LHCN-M2 (cell line): Measurements from ENCODE around the gene IGF2BP2. TPM values are rescaled to one million over a fixed set of nuclear protein-coding genes. Genes with fewer than 3 reads are reported as not detected.
A peak's percentile ranks its signal among the peaks of the same experiment; 100 is the strongest.

Source experiments
- DNase-seq: peaks from one replicate; pipeline ENCODE4 v3.0.0-alpha.2; 2012; ENCODE audit warnings: low read depth
- total RNA-seq: library from RNA; depleted of rRNA; stranded (reverse); fragments of >200 nt; gene quantifications from 2 replicates; pipeline ENCODE4 v1.2.3, GENCODE V29; 2014

The IGF2BP2 gene
- total RNA-seq, 1 experiment from 2014 or later = 104 TPM

DNA sequence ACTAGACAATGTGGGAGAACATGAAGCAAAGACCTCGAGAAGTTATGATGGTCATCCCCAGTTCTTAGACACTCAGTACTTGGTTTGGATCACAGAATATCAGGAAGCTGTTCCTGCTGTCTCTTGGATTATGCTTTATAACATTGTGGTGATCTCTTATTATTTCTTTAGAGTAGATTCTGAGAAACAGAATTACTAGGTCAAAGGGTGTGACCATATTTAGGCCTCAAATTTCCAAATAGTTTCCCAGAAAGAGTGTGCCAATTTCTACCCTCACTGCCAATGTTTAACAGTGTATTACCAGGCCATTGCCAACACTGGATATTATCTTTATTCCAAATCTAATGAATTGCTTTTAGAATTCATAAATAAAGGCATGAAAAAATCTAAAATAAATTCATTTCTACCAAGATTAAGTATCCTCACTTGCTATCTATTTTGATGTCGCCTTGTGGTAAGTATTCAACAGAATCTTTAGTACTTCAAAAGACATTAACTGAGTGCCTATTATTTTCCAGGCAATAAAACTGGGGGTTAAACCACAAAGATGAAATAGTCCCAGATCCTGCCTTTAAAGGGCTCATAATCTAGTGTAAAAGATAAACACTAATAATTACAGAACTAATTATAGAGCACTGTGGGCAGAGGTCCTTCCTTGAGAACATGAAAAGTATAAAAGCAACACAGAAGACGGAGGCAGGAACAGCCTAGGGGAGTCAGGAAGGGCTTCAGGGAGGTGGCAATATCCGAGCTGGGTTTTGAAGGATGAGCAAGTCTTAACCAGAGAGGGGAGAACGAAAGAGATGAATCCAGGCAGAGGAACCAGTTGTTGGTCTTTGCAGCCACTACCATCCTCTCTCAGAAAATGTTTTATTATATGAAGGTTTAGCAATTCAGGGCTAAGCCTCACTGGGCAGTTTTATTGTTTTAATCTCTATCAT is 86.8 kb downstream of the IGF2BP2 start:
- no peak for DNase-seq

DNA sequence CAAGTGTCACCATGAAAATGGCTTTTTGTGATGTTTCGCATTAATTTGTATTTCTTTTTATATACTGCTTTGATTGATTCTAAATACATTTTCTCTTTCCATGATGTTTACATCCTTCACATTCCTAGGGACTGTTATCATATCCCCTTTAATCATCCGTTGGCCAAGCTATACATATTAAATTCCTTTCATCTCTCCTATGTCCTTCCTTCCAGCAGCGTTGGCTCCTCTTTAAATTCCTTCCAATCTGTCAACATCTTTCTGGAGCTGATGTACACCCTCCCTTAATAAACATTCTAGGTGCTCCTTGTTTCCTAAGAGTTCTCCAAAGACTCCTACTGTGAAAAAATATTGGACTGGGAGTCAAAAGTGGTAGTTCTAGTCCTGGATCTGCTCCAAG is 87.8 kb downstream of the IGF2BP2 start:
- DNase-seq = no peak

DNA sequence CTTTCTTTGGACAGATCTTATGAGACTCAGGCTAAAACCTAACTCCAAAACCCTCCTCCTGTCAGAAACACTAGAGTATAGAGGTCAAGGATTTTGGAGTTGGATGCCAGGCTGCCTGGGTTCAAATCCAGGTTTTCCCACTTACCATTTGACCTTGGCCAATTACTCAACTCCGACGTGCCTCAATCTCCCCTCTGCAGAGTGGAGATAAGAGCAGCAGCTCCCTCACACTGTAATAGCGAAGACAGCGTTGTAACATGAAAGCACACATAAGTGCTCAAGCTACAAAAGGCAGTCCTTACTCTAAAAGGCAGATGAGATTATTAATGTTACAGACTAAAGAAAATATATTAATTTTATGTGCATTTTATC is 90.1 kb downstream of the IGF2BP2 start:
- DNase-seq = no peak

DNA sequence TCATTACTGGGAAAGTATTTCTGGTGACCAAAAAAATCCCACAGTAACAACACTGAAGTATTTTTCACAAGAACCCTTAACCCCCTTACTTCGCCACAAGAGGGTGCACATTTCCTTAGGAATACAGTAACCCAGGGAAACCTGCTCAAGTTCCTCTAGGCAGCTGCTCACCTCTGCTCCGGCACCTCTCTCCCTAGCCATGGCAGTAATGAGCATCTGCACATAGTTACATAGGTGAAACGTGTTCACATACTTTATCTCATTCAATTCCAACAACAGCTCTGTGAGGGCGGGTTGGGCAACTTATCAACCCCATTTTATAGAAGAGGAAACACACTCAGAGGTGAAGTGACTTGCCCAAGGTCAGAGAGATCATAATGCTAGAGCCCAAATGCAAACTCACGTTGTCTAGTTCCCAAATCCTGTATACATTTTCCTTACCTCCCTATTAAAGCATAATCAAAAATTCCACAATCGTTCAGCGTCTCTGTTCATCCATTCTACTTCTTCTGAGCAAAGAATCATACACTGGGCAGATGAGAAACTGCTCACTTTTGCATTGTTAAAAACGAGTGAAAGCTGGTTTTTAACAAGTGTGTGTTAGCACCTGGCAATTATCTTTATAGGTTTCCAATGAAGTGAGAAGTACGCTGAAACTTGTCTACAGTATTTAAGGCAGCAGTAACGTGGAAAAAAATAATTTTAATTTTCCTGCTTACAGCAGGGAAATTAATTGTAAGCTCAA is 90.7 kb downstream of the IGF2BP2 start:
- peak; percentile 77 for DNase-seq

DNA sequence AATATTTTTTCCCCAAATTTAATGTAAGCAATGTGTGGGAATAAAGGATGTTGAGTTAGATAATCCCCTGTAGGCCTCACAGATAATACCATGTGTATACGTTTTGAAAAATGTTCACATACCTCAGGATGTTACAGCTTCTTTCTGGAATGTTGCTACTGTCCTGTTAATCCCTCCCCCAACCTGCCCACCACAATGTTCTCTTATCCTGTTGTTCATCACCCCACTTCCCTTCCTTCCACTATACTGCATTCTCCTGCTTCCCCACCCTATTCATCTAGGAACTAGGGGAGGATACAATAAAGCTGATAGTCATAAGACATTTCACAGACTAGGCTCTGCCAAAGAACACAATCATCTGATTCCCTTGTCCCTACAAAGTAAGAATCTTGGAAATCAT is 92.1 kb downstream of the IGF2BP2 start:
- DNase-seq = peak; percentile 84

DNA sequence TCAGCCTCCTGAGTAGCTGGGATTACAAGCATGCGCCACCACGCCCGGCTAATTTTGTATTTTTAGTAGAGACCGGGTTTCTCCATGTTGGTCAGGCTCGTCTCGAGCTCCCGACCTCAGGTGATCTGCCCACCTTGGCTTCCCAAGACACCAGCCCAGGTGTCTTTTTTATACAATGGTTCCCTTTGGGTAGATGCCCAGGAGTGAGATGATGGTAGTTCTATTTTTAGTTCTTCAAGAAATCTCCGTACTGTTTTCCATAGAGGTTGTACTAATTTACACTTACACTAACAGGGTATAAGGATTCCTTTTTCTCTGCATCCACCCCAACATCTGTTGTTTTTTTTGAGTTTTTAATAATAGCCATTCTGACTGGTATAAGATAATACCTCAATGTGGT is 94.3 kb downstream of the IGF2BP2 start:
- no peak for DNase-seq

DNA sequence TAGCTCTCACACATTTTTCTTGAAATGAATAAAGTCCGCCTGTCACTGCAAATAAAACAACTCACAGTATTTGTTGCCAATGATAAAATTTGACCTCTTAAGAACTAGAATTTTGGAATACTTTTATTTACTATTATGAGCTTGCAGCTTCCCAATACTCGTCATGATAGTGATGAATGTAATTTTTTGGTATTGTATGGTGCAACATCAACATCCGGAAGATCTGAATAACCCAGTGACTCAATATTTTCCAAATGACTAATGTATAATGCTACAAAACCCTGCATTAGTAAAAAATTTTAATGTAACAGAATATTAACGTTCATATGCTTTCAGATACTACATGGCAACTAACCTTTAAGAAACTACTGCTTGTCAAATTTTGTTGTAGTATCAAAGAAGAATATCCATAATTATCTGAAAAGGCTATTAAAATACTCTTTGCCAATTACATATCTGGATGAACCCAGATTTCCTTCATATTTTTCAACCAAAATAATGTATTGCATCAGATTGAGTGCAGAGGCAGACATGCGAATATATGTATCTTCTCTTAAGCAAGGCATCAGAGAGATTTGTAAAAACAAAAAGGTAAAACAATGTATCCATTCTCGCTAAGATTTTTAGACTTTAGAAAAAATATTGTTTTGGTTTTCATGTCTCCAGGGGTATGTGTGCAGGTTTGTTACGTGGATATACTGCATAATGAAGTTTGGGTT is 95.3 kb downstream of the IGF2BP2 start:
- peak; percentile 85 for DNase-seq

DNA sequence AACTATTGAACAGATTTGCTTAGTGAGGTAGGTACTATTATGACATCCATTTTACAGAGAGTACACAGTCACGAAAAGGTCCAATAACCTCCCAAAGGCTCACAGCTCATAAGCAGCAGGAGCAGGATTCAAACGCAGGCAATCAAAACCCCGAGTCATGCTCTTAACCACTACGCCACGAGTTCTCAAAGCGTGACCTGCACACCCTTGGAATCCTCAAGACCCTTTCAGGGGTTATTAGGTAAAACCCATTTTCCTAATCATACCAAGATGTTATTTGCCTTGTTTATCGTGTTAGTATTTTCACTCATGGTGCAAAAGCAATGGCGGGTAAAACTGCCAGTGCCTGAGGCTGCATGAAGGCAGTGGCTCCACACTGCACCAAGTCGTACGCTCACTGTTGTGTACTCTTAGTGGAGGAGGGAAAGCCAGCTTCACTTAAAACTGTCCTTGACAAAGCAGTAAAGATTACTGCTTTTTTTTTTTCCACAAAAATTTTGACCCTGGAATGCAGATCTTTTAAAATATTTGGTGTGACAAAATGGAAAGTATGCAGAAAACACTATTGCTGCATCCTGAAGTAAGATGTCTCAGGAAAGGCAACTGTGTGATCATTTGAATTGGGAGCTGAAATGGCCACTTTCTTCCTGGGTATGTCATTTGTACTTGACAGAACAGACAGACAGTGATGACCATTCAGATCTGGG is 96.1 kb downstream of the IGF2BP2 start:
- DNase-seq = no peak

DNA sequence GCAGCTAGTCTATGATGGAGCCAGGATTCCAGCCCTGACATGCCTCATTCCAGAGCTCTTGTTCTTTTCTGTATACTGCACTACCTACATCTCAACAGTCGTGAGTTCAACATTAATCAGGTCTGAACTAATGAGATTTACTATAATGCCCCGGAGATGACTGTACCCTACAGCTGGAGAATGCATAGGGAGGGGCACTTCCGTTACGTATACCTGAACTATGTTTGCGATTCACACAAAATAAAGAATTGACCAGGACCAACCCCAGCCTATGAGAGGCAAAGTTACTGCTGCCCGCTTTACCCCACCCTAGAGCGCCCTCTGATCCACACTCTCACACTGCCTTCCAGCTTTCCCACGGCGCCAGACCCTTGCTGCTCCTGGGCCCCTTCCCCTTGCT is 97.0 kb downstream of the IGF2BP2 start:
- DNase-seq = no peak

DNA sequence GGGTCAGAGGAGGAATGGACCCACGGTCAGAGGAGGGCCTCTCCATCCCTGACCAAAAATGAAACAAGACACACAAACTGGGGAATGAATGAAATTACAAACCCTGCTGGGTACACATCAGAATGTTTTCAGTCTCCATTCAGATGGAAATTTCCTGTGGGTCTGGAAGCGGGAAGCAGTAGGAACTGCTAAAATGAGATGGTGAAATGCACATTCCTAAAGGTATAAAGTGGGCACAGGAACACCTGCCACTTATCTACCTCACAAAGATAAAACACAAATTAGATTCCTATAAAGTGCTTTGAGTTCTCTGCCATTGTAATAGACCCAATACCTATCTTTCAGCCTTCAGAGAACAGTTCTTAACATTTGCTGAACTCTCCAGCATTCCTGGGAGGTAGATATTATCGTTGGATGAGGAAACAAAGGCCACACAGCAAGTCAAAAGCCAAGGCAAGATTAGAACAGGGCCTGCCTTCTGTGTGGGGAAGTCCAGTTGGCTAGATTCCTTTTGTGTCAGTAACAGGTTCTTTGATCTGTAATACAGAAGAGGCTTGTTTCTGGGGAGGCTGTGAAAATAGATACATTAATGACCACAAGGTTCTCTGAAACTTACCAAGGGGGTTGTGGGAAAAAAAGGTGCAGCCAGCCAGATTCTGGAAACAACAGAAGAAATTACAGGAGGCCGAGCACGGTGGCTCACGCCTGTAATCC is 98.4 kb downstream of the IGF2BP2 start:
- DNase-seq = no peak

DNA sequence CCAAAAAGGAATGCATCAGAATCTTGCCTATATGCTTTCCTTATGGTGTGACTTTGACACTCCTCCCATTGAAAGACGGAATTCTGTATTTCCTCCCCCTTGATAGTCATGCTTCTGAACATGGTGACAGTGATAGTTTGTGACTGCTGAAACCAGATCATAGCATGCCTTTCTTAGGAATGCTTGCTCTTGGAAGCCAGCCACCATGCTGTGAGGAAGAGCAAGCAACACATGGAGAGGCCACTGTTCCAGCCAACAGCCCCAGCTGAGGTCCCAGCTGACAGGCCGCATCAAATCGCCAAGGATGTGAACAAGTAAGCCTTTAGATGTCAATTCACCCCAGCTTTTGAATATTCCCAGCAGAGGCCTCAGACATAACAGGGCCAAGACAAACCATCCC is 100.1 kb downstream of the IGF2BP2 start:
- DNase-seq = peak; percentile 63

DNA sequence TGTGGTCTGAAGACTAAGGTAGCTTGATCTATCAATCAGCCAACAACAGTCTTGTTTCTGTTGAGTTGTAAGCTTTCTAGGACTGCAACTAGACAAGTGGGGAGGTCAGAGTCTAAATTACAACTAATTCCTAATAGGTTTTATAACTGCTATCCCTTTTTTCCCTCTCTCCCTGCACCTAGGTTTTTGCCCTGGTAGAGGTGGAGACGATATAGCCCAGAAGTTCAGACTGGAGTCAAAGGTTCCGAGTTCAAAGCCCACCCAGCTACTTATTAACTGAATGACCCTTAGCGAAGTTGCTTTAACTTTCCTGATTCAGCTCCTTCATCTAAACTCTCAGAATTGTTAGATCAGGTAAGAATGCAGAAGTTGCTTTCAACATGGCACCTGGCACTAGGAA is 100.6 kb downstream of the IGF2BP2 start:
- DNase-seq = no peak

DNA sequence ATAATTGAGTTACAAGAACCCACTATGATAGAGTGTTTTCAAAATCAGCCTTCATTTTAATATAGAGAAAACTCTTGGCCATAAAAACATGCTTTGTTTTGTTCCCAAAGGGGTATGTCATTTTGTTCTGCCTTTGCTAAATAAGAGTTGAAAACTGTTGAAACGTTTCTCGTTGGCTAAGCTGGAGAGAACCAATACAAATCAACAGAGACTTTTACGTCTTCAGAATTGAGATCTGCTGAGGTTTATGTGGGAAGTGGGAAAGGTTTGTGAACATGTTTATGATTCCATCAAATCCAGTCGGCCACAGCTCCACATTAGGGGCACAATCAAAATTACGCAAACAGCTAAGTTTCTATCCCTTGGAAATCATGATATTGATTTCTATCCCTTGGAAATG is 102.0 kb downstream of the IGF2BP2 start:
- DNase-seq = no peak

DNA sequence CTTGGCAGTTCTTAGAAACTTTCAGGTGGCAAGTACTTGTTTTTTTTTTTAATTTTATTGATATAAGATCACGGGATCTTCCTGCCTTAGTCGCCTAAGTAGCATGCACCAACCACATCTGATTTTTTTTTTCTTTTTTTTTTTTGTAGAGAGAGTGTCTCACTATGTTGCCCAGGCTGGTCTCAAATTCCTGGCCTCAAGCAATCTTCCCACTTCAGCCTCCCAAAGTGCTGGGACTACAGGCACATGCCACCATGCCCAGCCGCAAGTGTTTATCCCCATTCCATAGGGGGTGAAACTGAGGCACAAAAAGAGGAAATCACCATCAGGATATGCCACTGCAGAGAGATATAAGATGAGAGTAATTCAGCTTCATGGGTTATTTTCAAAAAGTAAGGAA is 102.9 kb downstream of the IGF2BP2 start:
- no peak for DNase-seq

DNA sequence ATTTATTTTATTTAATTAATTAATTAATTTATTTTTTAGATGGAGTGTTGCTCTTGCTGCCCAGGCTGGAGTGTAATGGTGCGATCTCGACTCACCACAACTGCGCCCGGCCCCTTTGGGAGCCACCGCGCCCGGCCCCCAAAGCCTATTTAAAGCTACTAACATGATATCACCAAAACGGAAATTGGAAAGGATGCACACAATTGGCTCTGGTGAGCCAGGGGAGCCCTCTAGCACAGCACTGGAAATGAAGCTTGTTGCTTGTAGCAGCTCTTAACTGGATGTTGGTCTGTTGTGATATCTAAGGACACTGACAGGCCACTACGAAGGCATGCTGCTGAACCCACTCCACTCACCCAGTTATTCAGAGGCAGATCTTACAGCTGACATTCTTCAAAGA is 104.5 kb downstream of the IGF2BP2 start:
- no peak for DNase-seq

DNA sequence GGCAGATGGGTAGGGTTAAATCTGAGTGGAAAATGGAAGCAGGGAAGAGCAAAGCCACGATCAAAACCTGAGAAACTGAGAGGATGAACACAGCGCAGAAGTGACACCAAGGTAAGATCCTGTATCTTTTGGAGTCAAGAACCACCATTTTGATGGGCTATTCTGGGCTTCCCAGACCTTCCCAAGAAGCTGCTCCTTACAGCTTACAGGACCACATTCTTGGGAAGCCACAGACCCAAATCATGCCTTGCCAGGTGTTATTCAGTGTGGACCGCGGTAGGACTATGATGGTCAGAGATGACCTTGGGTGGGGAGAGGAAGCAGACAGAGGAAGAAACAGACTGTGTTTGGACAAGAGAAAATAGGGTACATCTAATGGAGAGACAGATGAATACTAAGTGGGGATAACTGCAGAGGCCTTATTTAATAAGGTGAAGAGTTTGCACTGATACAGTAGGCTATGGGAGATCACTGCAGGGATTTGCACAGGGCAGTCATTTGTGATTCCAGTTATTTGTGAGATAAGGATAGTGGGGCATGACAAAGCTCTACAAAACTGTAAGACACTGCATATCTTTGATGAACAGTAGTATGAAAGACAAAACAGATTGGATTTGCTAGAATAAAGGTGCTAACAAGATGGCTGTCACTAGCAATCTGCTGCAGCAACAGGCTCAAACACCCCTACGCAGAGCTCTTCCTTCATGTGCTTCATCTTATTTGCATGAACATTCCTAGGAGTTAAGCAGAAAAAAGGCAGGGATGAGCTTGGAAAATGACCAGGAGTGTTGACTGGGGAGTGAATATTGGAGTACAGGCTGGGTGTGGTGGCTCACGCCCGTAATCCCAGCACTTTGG is 105.9 kb downstream of the IGF2BP2 start:
- DNase-seq = no peak

DNA sequence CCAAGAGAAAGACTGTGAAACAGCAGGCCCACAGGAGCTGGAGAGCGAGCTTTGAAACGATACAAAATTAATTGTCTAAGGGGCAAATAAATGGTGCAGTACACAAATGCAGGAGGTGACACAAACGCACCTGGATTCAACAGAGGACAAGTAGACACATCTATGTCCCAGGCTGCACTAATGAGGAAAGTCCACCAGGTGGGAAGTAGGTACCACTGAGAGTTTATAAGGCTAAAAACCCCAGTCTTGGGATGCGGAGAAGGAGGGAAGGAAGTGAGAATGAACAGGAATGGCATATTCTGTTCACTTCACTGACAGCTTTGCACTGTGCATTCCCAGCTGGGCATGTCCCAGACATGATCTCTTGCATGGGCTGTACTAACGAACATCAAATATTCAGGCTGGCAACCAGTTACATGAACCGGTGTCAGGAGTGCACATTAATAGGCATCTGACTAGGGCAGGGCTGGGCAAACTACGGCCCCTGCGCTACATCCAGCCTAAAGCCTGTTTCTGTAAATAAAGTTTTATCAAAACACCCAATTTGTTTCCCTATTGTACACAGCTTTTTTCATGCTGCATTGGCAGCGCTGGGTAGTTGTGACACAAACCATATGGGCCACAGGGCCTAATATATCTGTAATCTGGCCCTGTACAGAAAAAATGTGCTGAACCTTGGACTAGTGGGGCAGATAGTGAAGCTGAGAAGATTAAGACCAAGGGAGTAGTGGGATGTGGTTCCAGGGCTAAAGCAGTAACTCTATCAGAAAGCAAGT is 107.0 kb downstream of the IGF2BP2 start:
- DNase-seq = no peak

DNA sequence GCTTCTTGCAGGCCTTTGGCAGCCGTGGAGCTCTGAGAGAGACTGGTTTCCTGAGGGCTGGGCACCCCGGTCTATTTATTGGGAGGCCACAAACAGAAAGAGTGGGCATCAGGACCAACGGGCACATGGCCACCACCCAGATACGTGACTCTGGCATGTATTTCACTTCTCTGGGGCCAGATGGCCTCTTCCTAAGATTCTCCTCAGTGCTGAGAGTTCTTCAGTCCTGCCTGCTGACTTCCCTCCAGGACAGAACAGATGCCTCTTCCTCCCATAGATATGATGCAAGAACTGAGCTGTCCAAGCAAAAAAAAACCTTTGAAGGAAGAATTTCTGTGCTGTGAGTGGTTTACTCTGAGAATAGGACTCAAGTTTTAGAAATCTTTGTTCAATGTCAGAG is 107.7 kb downstream of the IGF2BP2 start:
- DNase-seq = peak; percentile 89

DNA sequence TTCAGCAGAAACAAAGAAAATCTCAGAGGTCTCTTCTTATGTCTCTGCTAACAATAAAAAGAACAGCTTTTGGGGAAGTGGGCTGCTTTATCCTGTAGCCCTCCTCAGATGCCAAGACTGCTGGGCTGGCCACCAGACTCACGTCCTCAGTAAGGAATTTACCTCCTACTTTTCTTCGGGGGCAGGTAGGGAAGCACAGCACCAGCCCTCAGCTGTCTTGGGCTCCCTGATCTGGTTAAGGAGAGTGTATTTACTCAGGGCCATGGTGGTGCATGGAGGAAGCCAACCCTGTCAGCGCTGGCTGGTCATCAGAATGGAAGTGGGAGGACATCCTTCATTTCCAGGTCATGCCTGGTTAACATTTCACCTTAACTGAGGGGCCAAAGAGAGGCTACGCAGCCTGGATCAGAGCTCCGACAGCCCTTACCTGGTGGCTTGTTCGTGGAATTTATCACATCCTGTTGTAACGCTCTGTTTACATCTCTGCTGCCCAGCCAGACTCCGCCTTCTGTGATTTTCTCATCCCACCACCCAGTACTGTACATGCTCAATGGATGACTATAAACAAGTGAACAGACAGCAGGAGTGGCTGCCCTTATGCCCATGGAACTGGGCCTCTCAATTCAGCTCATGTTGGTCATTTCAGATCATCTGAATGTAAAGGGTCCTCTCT is 108.3 kb downstream of the IGF2BP2 start:
- no peak for DNase-seq
